ENCODE measurements around the gene PTRHD1.
"Not testable (repeated sequence)": the region's sequence is repeated elsewhere in the genome, so short reads cannot be mapped to it uniquely, and the experiment has no call there.

PTRHD1 gene

DNA sequence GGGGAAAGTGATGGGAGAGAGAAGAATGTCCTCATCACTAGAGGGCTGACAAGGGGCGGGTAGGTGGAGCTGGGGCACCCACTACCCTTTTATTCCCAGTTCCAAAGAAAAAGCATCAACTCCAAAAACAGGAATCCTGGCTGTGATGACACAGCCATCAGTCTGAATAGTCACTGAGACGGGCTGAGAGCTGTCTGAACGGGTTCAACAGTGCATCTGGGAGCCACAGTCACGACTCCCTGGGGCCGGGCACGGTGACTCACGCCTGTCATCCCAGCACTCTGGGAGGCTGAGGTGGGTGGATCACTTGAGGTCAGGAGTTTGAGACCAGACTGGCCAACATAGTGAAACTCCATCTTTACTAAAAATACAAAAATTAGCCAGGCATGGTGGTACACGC, 42.2 kb upstream of the PTRHD1 start:
- H3K27ac ChIP-seq (ENCODE audit: low read depth, low read length); H3K9me3 ChIP-seq (ENCODE audit: control insufficient read depth, insufficient read depth, low read depth, low read length); H3K4me3 ChIP-seq (ENCODE audit: low read depth, low read length); H3K9ac ChIP-seq (ENCODE audit: low read length); H3K27me3 ChIP-seq (ENCODE audit: control insufficient read depth, insufficient read depth, low read length): not testable (repeated sequence)
- Histone ChIP-seq H3K4me1 (ENCODE audit: control insufficient read depth, insufficient read depth, low read length) (peaks cover 21% of the 10 kb centered on the region), H3K36me3 (ENCODE audit: control insufficient read depth, insufficient read depth, low read length) (peaks cover 25% of the 10 kb centered on the region)

GRCh38 chr2:24834733-24835395, 41.7 kb upstream of the PTRHD1 start:
- Histone ChIP-seq H3K9me3 (ENCODE audit: control insufficient read depth, insufficient read depth, low read depth, low read length) (peaks cover 2% of the 10 kb centered on the region; the same call in 1 of the 2 replicates), H3K27me3 (ENCODE audit: control insufficient read depth, insufficient read depth, low read length) (no peaks in the 10 kb centered on the region), H3K4me3 (ENCODE audit: low read depth, low read length) (no peak overlapping the region), H3K9ac (ENCODE audit: low read length) (no peak overlapping the region), H3K4me1 (ENCODE audit: control insufficient read depth, insufficient read depth, low read length) (peaks cover 18% of the 10 kb centered on the region), H3K36me3 (ENCODE audit: control insufficient read depth, insufficient read depth, low read length) (peaks cover 25% of the 10 kb centered on the region), H3K27ac (ENCODE audit: low read depth, low read length) (no peak overlapping the region)

DNA sequence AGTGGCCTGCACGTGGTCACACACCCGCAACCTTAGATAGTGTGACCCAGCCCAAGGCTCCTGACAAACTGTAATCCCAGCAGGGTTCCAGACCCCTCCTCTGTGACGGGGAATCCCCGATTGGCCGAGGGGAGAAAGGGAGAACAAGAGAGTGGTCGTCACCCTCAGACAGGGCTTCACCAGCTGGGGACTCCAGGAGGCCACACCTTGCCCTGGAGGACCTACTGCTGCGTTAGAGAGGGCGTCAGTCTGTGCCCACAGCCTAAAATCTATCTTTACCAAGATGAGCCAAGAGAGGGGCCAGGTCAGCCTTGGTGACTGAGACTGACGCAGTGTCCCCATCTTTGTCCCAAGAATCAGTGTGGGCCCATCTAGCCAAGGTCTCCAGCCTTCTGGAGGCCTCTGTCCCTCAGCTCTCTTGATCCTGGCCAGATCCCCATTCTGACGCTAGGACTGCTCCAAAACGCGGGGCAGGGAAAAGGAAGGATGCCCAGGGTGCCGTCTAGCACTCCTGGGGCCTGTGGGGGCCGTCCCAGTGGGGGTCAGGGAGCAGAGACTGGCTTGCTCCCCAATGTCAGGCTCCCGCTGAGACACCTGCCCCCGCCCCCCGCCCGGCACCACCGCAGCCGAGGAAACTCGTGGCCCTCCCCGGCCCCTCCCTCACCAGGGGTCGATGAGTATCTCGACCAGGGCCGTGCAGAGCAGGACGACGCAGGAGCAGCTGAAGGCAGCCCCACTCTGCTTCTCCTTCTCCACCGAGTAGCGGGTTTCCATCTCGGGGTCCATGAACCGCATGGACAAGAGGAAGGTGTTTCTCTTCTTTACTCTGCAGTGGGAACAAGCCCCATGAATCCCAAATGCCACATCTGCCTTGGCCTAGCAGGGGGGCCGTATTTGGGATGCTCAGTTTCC, 40.9 kb upstream of the PTRHD1 start:
- Histone ChIP-seq H3K27me3 (ENCODE audit: control insufficient read depth, insufficient read depth, low read length) (no peaks in the 10 kb centered on the region), H3K9ac (ENCODE audit: low read length) (no peak overlapping the region), H3K27ac (ENCODE audit: low read depth, low read length) (no peak overlapping the region), H3K4me1 (ENCODE audit: control insufficient read depth, insufficient read depth, low read length) (peaks cover 18% of the 10 kb centered on the region), H3K4me3 (ENCODE audit: low read depth, low read length) (no peak overlapping the region), H3K36me3 (ENCODE audit: control insufficient read depth, insufficient read depth, low read length) (peaks cover 21% of the 10 kb centered on the region), H3K9me3 (ENCODE audit: control insufficient read depth, insufficient read depth, low read depth, low read length) (peaks cover 2% of the 10 kb centered on the region; the same call in 1 of the 2 replicates)

DNA sequence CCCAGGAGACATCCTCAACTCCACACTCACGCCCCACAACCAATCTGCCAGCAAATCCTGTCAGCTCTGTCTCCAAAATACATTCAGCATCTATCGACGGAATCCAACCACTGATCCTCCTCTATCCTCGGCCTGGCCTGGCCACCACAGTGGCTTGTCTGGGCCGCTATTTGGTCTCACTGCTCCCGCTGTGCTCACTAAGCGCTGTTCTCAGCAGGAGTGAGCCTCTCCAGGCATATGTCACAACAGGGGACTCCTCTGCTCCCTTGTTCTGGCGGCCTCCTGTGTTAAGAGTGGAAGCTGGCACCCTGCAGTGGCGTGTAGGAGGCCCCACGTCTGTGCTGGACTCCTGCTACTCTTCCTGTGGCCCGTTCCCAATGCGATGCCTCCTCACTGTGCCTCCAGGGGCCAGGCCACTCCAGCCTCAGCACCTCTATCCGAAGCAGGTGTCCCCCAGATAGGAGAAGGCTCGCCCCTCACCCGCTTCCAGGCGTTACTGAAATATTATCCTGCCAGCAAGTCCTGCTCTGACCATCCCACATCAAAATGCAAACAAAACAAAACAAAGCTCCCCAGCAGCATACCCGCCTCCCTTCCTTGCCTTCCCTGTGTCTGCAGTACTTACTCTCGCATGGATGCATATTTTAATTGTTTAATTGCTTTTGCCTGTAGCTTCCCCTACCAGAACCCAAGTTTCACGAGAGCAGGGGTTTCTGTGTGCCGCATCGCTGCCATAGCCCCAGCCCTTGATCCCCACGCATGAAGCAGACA, 39.9 kb upstream of the PTRHD1 start:
- no peak overlapping the region for H3K27ac ChIP-seq (ENCODE audit: low read depth, low read length)
- H3K4me1 ChIP-seq (ENCODE audit: control insufficient read depth, insufficient read depth, low read length), result peaks cover 18% of the 10 kb centered on the region
- H3K9me3 ChIP-seq (ENCODE audit: control insufficient read depth, insufficient read depth, low read depth, low read length), result peaks cover 2% of the 10 kb centered on the region; the same call in 1 of the 2 replicates
- H3K27me3 ChIP-seq (ENCODE audit: control insufficient read depth, insufficient read depth, low read length), result no peaks in the 10 kb centered on the region
- peak overlapping the region; percentile 27 for H3K9ac ChIP-seq (ENCODE audit: low read length)
- H3K4me3 ChIP-seq (ENCODE audit: low read depth, low read length), result no peak overlapping the region
- H3K36me3 ChIP-seq (ENCODE audit: control insufficient read depth, insufficient read depth, low read length), result peaks cover 21% of the 10 kb centered on the region

DNA sequence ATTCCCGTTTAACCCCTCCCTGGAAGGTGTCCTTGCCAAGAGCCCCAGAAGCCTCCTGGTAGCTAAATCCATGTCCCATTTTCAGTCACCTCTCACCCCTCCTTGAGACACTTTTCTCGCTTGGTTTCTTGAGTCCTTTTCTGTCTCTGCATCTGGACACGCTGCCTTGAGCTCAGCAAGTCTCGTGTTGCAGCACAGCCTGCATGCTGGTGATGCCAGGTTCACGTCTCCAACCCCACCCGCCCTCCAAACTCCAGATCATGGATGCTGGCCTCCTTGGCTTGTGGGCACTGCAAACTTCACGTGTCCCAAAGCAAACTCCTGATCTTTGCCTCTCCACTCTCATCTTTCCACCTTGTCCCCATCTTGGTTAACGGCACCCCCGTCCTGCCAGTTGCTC, 39.3 kb upstream of the PTRHD1 start:
- no peak overlapping the region for H3K27ac ChIP-seq (ENCODE audit: low read depth, low read length)
- peaks cover 21% of the 10 kb centered on the region for H3K36me3 ChIP-seq (ENCODE audit: control insufficient read depth, insufficient read depth, low read length)
- H3K4me3 ChIP-seq (ENCODE audit: low read depth, low read length), result no peak overlapping the region
- peaks cover 20% of the 10 kb centered on the region for H3K4me1 ChIP-seq (ENCODE audit: control insufficient read depth, insufficient read depth, low read length)
- H3K27me3 ChIP-seq (ENCODE audit: control insufficient read depth, insufficient read depth, low read length), result no peaks in the 10 kb centered on the region
- H3K9ac ChIP-seq (ENCODE audit: low read length), result peak overlapping the region; percentile 27
- peaks cover 2% of the 10 kb centered on the region; the same call in 1 of the 2 replicates for H3K9me3 ChIP-seq (ENCODE audit: control insufficient read depth, insufficient read depth, low read depth, low read length)

GRCh38 chr2:24832073-24832461, 38.9 kb upstream of the PTRHD1 start:
- peaks cover 18% of the 10 kb centered on the region for H3K36me3 ChIP-seq (ENCODE audit: control insufficient read depth, insufficient read depth, low read length)
- H3K27me3 ChIP-seq (ENCODE audit: control insufficient read depth, insufficient read depth, low read length), result no peaks in the 10 kb centered on the region
- H3K27ac ChIP-seq (ENCODE audit: low read depth, low read length), result no peak overlapping the region
- H3K4me3 ChIP-seq (ENCODE audit: low read depth, low read length), result no peak overlapping the region
- peak overlapping the region; percentile 27 for H3K9ac ChIP-seq (ENCODE audit: low read length)
- peaks cover 2% of the 10 kb centered on the region; the same call in 1 of the 2 replicates for H3K9me3 ChIP-seq (ENCODE audit: control insufficient read depth, insufficient read depth, low read depth, low read length)
- peaks cover 25% of the 10 kb centered on the region for H3K4me1 ChIP-seq (ENCODE audit: control insufficient read depth, insufficient read depth, low read length)

- Histone ChIP-seq H3K27ac (ENCODE audit: low read depth, low read length) (no peak overlapping the region), H3K36me3 (ENCODE audit: control insufficient read depth, insufficient read depth, low read length) (peaks cover 14% of the 10 kb centered on the region), H3K4me1 (ENCODE audit: control insufficient read depth, insufficient read depth, low read length) (peaks cover 28% of the 10 kb centered on the region), H3K27me3 (ENCODE audit: control insufficient read depth, insufficient read depth, low read length) (no peaks in the 10 kb centered on the region), H3K9me3 (ENCODE audit: control insufficient read depth, insufficient read depth, low read depth, low read length) (peaks cover 2% of the 10 kb centered on the region; the same call in 1 of the 2 replicates), H3K9ac (ENCODE audit: low read length) (no peak overlapping the region), H3K4me3 (ENCODE audit: low read depth, low read length) (no peak overlapping the region)
These were observed 38.3 kb upstream of the PTRHD1 start for GRCh38 chr2:24831221-24832072.

DNA sequence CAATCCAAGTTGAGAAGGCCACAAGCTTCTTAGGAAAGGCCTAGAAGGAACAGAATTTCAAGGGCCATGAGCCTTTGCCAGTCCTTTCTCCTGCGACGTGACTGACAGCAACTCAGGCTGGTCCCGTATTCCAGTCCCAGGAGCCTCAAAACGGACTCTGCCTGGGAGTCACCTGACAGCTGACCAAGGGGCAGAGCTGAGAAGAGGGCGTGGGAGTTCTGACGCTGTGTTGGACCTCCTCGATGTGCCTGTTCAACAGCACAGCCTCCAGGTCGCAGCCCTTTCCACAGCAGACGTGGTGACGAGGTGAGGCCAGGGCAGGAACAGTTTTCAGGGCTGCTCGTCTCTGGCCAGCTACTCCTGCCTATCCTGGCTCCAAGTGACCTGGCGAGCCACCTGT, 37.6 kb upstream of the PTRHD1 start:
- Histone ChIP-seq H3K9ac (ENCODE audit: low read length) (no peak overlapping the region), H3K4me3 (ENCODE audit: low read depth, low read length) (no peak overlapping the region), H3K36me3 (ENCODE audit: control insufficient read depth, insufficient read depth, low read length) (peaks cover 11% of the 10 kb centered on the region), H3K4me1 (ENCODE audit: control insufficient read depth, insufficient read depth, low read length) (peaks cover 32% of the 10 kb centered on the region), H3K27me3 (ENCODE audit: control insufficient read depth, insufficient read depth, low read length) (no peaks in the 10 kb centered on the region), H3K9me3 (ENCODE audit: control insufficient read depth, insufficient read depth, low read depth, low read length) (peaks cover 2% of the 10 kb centered on the region; the same call in 1 of the 2 replicates), H3K27ac (ENCODE audit: low read depth, low read length) (no peak overlapping the region)

DNA sequence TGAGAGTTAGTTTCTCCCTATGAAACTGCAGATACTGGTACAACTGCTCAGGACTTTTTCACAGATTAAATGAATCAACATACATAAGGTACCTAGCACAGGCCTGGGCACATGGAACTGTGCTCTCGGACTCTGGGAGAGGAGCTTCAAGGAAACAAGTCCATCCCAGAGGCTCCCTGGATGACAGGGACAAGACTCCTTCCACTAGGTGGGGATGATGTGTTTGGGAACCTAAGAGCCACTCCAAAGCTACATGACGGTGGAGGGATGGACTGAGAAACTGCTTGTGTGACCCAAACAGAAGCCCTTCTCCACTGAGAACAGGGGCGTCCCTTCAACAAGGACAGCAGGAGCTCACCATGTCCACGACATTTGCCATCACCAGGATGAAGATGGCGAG, 37.2 kb upstream of the PTRHD1 start:
- Histone ChIP-seq H3K4me1 (ENCODE audit: control insufficient read depth, insufficient read depth, low read length) (peaks cover 35% of the 10 kb centered on the region), H3K9ac (ENCODE audit: low read length) (no peak overlapping the region), H3K27me3 (ENCODE audit: control insufficient read depth, insufficient read depth, low read length) (no peaks in the 10 kb centered on the region), H3K27ac (ENCODE audit: low read depth, low read length) (no peak overlapping the region), H3K36me3 (ENCODE audit: control insufficient read depth, insufficient read depth, low read length) (peaks cover 11% of the 10 kb centered on the region), H3K9me3 (ENCODE audit: control insufficient read depth, insufficient read depth, low read depth, low read length) (peaks cover 2% of the 10 kb centered on the region; the same call in 1 of the 2 replicates), H3K4me3 (ENCODE audit: low read depth, low read length) (no peak overlapping the region)

Data from HUES6 (cell line).